Frontal cortex (tissue), 4 donors: ENCODE data around the gene FBRSL1. TPM values are rescaled to one million over a fixed set of nuclear protein-coding genes. Genes with fewer than 3 reads are reported as not detected.
"Not testable (repeated sequence)": the region's sequence is repeated elsewhere in the genome, so short reads cannot be mapped to it uniquely, and the experiment has no call there.

Experiments
- DNase-seq, 2 donors: peaks; one replicate each; pipeline ENCODE4 v3.0.0; 2012; ENCODE audit warnings: low spot score in 2 of 2
- FAIRE-seq: peaks from 2 replicates; lab custom pipeline; 2012; peaks lifted over from hg19 to GRCh38; lab: Jason Lieb, UNC
- total RNA-seq: library from RNA; depleted of rRNA; stranded (reverse); fragments of >200 nt; gene quantifications from one replicate; pipeline ENCODE4 v1.2.3, GENCODE V29; 2014
- donor health status: control.
- donor health status: control.
- donor health status: control.

The FBRSL1 gene
- total RNA-seq: 4.1 TPM

DNA sequence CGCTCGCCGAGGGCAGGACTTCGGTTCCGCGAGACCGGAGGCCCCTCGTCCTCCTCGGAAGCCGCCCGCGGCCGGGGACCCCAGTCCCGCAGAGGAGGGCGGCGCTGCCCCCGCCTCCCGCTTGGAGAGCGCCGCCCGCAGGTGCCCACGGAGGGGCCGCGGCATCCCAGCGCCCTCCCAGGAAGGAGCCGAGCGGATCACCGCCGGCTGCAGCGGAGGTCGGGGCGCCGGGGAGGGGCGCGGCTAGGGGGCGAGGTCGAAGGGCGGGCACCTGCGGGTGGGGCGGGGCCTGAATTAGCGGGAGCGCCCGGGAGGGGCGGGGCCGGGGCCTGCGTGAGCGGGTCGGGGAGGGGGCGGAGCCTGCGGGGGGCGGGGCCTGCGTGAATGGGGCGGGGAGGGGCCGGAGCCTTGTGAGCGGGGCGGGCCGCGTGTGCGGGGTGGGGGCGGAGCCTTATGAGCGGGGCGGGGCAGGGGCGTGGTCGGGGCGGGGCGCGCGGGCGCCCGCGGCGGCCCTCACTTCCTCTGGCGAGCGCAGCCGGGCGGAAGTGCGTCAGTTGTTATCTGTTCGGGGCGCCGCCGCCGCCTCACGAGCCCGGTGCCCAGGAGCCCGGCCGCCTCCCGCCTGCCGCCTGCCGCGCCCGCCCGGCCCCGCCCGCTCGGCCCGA, at the start of gene FBRSL1:
Gene FBRSL1, plus strand, starts transcription at position 550 of the 665 bp plus-strand sequence.
- DNase-seq: peak; percentile 100
- FAIRE-seq: no peak

DNA sequence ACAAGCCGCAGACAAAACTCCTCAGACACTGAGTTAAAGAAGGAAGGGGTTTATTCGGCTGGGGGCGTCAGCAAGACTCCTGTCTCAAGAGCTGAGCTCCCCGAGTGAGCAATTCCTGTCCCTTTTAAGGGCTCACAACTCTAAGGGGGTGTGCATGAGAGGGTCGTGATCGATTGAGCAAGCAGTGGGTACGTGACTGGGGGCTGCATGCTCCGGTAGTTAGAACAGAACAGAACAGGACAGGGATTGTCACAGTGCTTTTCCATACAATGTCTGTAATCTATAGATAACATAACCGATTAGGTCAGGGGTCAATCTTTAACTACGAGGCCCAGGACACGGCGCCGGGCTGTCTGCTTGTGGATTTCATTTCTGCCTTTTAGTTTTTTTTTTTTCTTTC, 49.5 kb upstream of the FBRSL1 start:
- FAIRE-seq, DNase-seq: not testable (repeated sequence)

DNA sequence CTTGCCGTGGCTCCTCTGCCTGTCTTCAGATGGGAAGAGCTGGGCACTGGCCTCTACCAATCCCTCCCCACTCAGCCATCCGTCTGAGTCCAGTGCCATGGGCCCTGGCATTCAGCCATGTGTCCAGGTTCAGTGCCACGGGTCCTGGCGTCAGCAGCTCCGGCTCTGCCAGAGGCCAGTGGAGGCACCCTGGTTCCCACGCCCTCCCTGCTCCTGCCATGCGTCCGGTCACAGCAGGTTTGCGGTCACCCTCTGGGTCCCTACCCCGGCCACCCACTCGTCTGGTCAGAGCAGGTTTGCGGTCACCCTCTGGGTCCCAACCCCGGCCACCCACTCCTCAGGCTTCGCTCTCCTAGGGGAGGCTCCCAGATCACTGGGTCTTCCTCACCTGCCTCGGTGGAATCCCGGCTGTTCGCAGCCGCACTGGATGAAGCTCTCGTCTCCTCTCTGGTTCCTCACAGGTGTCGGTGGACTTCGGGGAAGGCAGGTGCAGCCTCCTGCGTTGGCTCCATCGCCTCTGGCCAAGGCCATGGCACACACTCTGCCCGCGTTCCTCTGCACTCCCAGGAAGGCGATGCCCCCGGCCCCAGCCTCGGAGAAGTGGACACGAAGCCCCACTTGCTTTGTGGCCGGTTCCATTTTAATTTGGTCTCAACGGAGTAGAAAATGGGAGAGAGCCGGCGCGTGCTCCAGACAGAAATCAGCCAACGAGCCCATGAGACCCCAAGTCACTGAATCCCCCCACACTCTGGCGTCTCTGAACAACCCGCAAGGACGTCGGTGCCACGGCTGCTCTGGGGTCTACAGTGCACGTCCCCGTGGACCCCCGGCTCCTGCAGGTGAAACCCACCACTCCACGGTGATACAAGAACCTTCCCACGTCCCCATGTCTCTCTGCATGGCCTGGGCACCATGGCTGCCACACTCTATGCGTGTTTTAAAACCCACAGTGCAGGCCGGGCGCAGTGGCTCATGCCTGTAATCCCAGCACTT, 47.8 kb upstream of the FBRSL1 start:
- no peak for DNase-seq
- FAIRE-seq: no peak

DNA sequence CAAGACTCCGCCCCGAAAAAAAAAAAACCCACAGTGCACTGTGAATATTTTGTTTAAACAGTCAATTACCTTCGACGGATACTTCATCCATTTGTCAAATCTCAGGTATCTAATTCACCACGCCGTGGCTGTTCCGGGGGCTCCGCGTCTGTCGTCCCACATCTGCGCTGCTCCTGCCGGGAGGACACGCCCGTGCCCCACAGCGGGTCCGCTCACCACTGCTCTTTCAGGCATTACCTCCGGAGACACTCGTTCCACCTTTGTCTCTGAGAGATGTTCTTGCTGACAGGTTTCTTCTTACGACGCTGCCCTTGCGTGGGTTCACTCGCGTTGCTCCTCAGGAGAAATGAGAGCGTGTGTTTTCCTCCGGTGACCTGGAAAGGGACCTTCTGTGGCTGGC, 46.9 kb upstream of the FBRSL1 start:
- no peak for DNase-seq
- FAIRE-seq: no peak

DNA sequence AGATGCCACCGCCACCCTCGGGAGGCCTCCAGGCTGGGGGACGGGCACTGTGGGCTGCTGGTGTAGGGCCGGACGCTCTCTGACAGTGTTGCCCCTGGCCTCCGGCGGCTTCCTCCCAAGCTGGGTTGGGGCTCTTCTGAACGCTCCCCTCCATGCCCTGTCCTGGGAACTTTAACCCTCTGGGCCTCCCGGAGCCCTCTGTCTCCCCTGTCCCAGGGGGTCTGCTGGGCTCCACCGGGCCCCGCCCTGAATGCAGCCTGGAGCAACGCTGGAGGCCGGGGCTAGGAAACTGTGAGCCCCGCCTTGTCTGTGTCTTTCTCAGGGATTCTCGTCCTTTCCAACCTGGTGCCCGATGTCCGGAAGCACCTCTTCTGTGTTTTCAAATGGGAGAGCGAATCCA, 45.7 kb upstream of the FBRSL1 start:
- no peak for FAIRE-seq
- no peak for DNase-seq

DNA sequence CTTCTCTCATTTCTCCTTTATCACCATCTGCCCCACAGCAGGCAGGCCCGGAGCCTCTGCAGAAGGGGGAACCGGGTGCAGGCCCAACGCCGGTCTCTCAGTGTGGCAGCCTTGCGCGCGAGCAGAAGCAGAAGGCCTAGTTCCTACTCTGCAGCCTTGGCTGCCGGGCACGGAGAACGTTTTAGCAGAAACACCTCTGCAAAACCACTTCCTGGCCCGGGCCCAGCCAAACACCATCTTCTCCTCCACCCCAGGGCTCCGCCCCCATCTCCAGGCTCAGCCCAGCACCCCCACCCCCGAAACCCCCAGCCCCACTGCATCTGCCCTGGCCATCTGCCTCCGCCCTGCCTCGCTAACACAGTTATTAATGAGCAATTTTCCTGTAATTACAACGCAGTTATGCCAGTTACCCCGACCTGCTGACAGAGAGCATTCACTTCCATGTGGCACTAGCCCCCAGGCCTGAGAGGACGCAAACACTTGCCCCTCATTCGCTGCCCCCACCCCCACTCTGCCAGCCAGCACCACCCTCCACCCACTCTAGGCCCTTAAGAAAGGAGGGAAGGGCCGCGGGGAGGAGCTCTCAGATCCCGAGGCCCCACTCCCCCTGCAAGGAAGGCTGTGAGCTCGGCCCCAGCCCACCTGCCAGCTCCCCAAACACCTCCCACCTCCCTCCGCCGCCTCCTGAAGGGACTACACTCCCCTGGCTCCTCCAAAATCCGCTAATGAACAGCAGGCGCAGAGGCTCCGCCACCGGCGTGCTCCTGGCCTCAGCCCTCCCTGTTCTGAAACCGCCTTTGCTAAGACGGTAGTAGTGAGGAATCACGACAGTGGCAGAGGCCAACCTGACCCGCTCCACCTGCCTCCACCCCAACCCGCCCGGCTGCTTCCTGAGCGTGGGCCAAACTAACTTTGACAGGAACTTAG, 44.7 kb upstream of the FBRSL1 start:
- DNase-seq (no peak), FAIRE-seq (no peak)

DNA sequence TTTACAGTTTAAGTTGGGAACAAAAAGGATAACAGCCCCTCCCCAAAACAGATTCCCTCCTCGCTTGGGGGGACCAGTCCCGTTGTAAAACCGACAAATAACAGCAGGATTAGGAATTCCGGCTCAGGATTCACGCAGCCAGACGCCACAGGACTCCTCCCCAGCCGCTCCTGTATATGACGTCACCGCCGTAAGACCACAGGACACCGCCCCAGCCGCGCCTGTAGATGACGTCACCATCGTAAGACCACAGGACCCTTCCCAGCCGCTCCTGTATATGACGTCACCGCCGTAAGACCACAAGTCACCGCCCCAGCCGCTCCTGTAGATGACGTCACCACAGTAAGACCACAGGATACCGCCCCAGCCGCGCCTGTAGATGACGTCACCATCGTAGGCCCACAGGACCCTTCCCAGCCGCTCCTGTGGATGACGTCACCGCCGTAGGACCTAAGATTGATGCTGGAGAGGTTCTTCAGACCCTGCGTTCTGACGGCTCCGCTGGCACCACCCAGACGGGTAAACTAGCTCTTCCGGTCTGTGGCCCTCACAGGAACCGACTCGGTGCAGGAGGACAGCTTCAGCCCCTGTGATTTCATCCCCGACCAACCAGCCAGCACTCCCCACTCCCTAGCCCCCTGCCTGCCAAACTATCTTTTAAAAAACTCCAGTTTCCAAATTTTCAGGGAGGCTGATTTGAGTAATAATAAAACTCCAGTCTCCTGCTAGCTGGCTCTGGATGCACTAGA, 43.9 kb upstream of the FBRSL1 start:
- DNase-seq: no peak
- no peak for FAIRE-seq

DNA sequence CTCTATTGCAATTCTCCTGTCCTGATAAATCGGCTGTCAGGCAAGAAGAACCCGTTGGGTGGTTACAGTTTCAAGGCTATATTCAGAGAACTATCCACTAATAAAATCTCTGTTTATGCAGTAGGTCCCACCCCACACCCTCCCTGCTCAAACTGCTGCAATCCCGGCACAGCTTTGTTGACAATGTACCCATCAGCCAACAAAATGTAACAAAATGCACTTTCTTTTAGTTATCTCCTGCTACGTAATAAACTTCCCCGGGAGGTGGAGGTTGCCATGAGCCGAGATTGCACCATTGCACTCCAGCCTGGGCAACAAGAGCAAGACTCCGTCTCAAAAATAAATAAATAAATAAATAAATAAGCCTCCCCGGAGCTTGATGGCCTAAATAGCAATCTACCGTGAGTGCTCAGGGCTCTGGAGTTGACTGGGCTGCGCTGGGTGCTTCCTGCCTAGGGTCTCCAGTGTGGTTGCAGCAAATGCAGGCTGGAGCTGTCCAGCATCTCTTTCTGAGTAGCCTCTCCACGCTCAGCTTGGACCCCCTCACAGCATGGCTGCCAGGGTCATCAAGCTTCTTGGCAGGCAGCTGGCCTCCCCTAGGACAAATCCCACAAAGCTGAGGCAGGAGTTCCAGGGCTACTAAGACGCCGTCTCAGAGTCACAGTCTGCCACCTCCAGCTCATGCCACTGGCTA, 43.2 kb upstream of the FBRSL1 start:
- DNase-seq (no peak), FAIRE-seq (no peak)

DNA sequence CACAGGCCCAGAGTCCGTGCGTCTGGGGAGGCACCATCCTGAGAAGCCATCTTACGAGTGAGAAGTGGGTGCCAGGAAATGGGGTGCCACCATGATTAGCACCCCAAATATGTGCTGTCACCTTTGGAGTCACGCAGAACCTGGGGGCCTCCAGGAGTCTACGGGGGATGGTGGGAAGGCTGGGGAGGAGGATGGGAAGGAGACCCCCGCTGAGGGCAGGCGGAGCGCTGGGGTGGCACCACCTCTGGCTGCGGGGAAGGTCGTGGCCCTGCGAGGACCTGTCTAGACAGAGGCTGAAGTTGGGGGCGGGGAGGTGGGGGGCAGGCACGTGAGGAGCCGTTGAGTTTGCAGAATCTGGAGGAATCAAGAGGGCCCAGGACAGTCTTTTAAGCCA, 42.6 kb upstream of the FBRSL1 start:
- FAIRE-seq (no peak), DNase-seq (no peak)

DNA sequence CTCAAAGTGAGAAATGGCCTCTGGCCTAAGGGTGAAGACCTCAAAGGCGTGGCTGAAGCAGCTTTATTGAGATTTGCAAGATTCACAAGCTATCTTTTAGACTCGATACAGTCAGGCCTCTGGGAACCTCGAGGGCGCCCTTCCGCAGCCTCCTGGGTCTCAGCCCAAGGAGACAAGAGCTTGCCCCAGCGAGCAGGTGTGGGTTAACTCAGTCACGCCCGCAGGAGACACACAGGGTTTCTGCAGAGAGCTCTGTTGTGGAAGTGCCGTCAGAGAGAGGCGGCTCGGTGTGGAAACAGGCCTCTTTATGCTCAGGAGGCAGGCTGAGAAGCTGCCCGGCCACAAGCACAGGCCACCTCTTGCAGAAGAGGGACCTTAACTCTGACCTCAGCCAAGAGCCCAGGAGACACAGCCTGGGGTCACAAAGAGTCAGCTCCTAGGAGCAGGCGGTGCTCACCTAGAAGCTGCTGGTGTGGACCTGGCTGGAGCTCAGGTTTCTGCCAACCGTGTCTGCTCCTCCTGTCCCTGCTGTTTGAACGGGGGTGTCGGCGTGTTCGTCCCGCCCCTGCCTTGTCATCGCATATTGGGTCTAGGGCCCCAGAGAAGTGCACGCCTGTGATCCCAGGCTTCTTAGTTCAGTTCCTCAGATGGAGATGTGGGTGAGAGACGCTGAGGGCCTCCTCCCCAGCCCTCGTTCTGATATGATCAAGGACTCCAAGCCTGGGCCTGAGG, 42.1 kb upstream of the FBRSL1 start:
- no peak for FAIRE-seq
- DNase-seq: no peak

DNA sequence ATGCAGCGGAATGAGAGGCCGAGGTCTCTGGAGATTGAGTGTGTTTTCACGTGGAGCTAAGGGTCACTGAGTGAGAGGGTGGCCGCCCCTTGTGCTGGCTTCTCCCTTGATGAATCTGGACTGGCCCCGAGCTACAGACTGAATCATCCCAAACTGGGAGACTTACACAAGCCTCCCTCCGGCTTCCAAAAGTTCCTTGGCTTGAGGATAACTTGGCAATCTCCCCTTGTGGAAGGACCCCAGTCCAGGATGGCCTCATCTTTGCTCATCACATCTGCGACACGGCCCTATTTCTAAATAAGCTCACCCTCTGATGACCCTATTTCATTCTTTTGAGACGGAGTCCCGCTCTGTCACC, 41.5 kb upstream of the FBRSL1 start:
- FAIRE-seq (no peak), DNase-seq (no peak)

DNA sequence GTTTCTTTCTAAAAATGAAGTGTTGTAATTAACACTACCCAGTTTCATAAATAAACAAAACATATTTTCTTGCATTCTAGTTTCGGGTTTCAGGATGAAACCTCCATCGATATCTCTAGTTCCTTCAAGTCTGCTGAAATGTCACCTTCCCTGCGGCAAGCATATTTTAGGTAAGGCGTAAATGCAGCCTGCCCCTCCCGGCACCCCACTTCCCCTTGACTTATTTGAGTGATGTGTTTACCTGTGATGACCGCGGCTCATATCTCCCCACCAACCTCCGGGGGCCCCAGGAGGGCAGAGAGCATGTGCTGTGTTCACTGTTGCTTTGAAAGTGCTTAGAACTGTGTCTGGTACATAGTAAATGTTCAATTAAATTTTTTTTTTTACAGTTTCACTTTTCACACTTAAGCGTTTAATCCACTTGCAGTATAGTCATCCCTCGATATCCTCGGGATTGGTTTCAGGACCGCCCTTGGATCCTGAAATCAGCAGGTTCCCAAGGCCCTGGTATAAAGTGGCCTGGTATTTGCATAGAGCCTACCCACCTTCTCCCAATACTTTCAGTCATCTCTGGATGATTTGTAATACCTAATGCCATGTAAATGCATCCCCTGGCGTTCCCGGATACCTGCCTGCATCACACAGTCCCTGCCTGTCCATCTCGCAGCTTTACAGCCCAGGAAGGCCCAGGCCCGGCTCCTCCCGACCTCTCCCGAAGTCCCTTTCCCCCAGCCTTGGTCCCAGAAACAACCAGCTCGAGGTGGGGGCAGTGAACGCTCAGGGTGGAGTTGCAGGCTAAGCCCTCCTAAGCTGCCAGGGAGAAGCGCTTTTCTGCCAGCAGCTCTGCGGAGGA, 40.2 kb upstream of the FBRSL1 start:
- DNase-seq: no peak
- no peak for FAIRE-seq

DNA sequence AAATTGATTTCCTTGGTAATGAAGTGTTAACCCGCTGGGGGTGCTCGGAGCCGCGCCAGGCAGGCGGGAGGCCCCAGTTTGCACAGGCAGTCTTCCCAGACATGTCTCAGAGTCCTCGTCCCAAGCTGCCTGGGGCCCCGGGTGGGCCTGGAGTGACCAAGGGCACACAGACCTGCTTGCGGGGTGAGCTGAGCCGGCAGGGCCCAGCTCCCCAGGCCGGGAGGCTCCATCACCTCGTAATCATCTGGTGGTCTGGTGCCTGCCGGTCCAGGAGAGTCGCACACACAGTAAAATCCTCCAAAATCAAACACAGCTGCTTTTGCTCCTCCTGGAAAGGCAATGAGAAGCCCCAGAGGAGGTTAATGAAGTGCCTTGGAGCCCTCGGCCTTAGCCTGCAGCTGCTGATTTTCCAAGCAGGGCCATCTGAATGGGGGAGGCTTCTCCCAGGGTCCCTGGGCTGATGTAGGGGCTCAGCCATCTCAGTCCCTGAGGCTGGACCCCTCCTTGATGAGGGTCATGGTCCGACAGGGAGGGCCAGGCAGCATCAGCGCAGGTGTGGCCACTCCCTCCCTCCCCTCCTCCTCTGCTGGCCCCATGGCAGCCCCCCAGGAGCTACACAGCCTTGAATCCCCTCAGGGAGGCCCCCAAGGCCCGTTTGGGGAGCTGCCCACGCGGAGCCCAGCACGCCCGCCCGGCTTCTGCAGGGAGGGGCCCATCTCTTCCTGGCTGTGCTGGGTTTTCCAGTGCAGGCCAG, 39.4 kb upstream of the FBRSL1 start:
- FAIRE-seq (no peak), DNase-seq (no peak)

DNA sequence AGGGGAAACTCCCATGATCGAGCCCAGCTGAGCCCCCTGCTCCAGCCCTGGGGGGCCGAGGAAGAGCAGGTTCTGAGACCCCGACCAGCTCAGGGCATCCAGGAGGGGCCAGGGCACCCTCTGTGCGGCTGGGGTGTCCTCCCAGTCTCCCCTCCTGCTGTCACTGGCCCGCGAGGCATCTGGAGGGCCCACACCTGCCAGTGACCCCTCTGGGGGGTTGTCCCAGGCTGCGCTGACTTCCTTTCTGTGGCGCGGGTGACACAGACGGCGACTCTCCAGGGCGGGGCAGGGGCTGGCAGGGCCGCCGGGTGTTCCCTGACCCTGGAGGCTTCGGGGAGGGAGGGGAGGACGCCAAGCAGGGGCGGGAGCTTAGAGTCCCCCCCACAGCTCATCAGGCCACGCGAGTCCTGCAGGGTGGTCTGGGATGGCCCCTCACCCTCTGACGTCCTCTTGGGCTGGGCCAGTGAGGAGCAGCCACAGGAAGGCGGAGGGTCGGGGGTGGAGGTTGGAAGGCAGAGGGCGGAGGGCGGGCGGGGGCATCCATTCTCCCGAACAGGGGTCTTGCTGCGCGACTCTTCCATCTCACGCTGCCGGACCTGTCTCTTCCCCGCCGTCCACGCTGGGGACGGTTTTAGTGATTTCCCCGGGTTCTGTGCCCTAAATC, 38.6 kb upstream of the FBRSL1 start:
- FAIRE-seq: no peak
- no peak for DNase-seq

DNA sequence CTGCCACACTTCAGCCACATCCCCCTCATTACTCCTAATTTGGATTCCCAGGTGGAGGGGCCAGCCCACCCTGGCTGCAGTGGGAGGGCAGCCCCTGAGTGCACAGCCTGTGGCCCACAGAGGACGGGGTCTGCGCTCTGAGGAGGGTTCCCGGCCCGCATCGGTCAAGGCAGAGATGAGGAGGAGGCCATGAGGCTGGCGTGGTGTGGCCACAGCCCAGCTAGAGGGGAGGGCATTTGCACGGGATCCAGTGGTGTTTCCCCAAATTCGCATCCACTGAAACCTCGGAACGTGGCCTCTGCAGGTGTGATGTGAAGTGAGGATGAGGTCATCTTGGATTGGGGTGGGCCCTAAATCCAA, 38.1 kb upstream of the FBRSL1 start:
- FAIRE-seq (no peak), DNase-seq (no peak)

DNA sequence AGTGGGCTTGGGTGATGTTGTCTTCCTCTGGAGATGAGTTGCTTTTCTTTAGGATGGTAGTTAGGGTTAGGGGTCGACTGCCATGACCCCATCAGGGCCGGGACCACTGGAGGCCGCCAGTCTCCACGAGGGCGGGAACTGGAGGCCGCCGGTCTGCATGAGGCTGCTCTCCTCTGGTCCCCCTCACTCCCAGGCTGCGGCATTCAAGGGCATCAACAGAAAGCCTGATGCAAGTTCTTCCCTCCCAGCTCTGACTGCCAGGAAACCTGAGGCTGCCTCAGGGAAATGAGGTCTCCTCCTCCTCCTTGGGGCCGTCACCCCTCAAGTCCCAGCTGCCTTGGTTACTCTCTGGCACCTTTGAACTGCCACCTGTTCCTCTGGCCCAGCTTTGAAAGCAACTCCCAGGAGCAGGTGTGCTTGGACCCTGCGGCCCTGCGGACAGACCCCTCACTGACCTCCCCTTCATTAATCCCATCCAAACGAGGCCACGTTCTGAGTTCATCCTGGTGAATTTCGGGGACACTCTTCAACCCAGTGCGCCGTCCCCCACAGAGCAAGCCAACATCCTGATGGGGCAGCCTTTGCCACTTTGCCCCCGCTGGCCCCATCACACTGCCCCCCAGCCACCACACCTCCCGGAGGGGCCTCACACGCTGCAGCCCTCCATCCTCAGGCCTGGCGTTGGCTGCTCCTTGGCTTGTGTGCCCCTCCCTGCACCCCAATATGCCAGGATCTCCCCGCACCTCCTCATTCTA, 37.2 kb upstream of the FBRSL1 start:
- no peak for FAIRE-seq
- no peak for DNase-seq
